AG09309 (cell line): Measurements from ENCODE around the gene RAD18.
A peak's percentile ranks its signal among the peaks of the same experiment; 100 is the strongest.

ENCODE experiments used
- DNase-seq: peaks from one replicate; pipeline ENCODE4 v3.0.0-alpha.2; 2010; ENCODE audit warnings: low read depth
- H3K4me3 ChIP-seq: 2 replicates; pipeline ENCODE4 v1.5.1; 2011; ENCODE audit warnings: mild to moderate bottlenecking, low read depth, low read length, moderate library complexity; ENCODE audit not compliant: control insufficient read depth
- TF ChIP-seq, protein P1 (sequence below): IDR thresholded peaks from 2 replicates; pipeline ENCODE4 v1.5.1; 2011; ENCODE audit warnings: mild to moderate bottlenecking, low read depth, low read length, inconsistent platforms; ENCODE audit not compliant: insufficient read depth, control insufficient read depth; ENCODE audit errors: missing control alignments

The RAD18 gene

GRCh38 chr3:8914491-8914890, 48.8 kb downstream of the RAD18 start:
- no peak for DNase-seq
- TF ChIP-seq, protein P1, sequence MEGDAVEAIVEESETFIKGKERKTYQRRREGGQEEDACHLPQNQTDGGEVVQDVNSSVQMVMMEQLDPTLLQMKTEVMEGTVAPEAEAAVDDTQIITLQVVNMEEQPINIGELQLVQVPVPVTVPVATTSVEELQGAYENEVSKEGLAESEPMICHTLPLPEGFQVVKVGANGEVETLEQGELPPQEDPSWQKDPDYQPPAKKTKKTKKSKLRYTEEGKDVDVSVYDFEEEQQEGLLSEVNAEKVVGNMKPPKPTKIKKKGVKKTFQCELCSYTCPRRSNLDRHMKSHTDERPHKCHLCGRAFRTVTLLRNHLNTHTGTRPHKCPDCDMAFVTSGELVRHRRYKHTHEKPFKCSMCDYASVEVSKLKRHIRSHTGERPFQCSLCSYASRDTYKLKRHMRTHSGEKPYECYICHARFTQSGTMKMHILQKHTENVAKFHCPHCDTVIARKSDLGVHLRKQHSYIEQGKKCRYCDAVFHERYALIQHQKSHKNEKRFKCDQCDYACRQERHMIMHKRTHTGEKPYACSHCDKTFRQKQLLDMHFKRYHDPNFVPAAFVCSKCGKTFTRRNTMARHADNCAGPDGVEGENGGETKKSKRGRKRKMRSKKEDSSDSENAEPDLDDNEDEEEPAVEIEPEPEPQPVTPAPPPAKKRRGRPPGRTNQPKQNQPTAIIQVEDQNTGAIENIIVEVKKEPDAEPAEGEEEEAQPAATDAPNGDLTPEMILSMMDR = no peak
- no peak overlapping the region for H3K4me3 ChIP-seq

DNA sequence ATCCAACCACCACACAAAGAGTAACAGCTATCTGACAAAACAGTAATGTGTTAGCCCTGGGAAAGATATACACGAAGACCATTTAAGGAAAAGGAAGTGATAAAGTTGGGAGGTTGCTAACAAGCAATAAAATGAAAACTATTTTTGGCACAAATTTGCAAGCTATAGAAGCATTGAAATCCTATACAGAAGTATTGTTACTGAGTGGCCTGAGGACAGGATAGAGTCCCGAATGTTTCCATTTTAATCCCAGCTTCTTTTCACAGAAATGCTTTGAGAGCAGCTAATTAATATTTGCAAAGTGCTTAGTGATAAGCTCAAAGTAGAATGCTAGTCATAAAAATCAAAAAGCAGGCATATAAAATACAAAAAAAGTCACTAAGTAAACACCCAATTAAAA, 51.5 kb downstream of the RAD18 start:
- no peak overlapping the region for H3K4me3 ChIP-seq
- no peak for DNase-seq
- TF ChIP-seq, protein P1 = no peak

DNA sequence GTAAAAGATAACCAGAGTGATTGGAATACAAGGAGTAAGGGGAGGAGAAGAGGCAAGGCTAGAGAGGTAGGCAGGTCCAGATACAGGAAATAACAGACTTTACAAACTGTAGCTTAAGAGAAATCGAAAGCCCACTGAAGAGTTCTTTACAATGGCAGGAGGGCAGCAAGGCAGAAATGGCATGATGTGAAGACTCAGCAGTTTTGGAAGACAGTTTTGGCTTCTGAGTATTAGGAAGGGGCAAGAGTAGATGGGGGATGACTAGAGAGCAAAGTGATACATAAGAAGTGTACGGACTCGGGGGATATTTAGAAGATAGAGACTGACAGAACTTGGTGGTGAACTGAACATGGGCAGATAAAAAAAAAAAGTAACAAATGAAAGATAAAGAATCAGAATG, 54.1 kb downstream of the RAD18 start:
- no peak for DNase-seq
- H3K4me3 ChIP-seq = no peak overlapping the region
- TF ChIP-seq, protein P1 = no peak

GRCh38 chr3:8903191-8903590, 60.1 kb downstream of the RAD18 start:
- H3K4me3 ChIP-seq = no peak overlapping the region
- TF ChIP-seq, protein P1 = no peak
- DNase-seq = no peak

GRCh38 chr3:8900869-8901268, 62.4 kb downstream of the RAD18 start:
- H3K4me3 ChIP-seq = no peak overlapping the region
- TF ChIP-seq, protein P1 = no peak
- DNase-seq = no peak

GRCh38 chr3:8899876-8900460, 63.3 kb downstream of the RAD18 start:
- TF ChIP-seq, protein P1 = peak; percentile 18
- no peak for DNase-seq
- no peak overlapping the region for H3K4me3 ChIP-seq

DNA sequence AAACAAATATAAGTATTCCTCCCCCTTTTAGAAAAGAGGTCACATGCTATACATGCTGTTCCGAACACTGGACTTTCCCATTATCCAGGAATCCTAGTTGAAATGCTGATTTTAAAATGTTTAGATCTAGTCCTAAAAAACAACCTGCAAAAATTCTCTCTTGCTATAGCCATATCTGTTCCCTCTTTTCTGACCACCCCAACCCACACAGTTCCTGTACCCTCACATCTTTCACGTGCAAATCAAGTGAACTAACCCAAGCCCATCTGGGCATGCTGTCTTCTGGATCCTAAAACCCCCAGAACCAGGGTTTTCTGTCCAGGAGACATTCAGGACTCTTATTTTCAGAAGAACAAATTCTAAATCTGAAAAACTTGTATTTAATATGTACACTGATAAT, 67.4 kb downstream of the RAD18 start:
- TF ChIP-seq, protein P1 = no peak
- H3K4me3 ChIP-seq = no peak overlapping the region
- DNase-seq = no peak
